Esophagus muscularis mucosa (tissue), 3 donors: Measurements from ENCODE around the gene ANXA10.

ENCODE experiments used
- EP300 ChIP-seq: sonication (generic); formaldehyde crosslinking; IDR thresholded peaks from one replicate; pipeline ENCODE4 v1.6.1; 2017; ENCODE audit warnings: antibody characterized with exemption
- POLR2A ChIP-seq: fragments of 450-650 bp; IDR thresholded peaks from one replicate; pipeline ENCODE4 v1.6.1; 2017; ENCODE audit warnings: antibody characterized with exemption, moderate library complexity, mild to moderate bottlenecking, low read depth
- POLR2AphosphoS5 ChIP-seq, 2 donors: sonication (generic); formaldehyde crosslinking; IDR thresholded peaks; one replicate each; pipeline ENCODE4 v1.6.1; 2017; ENCODE audit warnings: antibody characterized with exemption in 2 of 2

GRCh38 chr4:168200685-168201084, 108.3 kb downstream of the ANXA10 start:
- TF ChIP-seq EP300, result no peak
- no peak for TF ChIP-seq POLR2A
- TF ChIP-seq POLR2AphosphoS5 (IDR thresholded peaks at IDR 0.05), result no peak
